Stomach (tissue), 9 donors: Measurements from ENCODE around the gene TBX15. TPM values are rescaled to one million over a fixed set of nuclear protein-coding genes. Genes with fewer than 3 reads are reported as not detected.

Experiments
- DNase-seq, 2 donors: peaks; one replicate each; pipeline versions ENCODE4 v3.0.0 to v3.0.0-alpha.2; 2013 to 2019
- H3K27ac ChIP-seq, 5 donors: fragments of 200-600 bp in 4 of 5; sonication (generic) in 4 of 5; one replicate each; pipeline ENCODE4 v1.5.1; 2013 to 2019; ENCODE audit warnings: mild to moderate bottlenecking in 1 of 5, moderate library complexity in 1 of 5
- H3K27me3 ChIP-seq, 3 donors: fragments of 200-600 bp; sonication (generic); one replicate each; pipeline ENCODE4 v1.5.1; 2017 to 2019; ENCODE audit warnings: mixed run types in 1 of 3
- H3K36me3 ChIP-seq, 4 donors: fragments of 200-600 bp; sonication (generic); 1 replicate in 3 of 4; 2 replicates in 1 of 4; pipeline ENCODE4 v1.5.1; 2016 to 2019
- H3K4me1 ChIP-seq, 4 donors: fragments of 200-600 bp; sonication (generic); one replicate each; pipeline ENCODE4 v1.5.1; 2016 to 2019
- H3K4me3 ChIP-seq, 4 donors: fragments of 200-600 bp; sonication (generic) in 3 of 4; one replicate each; pipeline ENCODE4 v1.5.1; 2016 to 2019; ENCODE audit warnings: mild to moderate bottlenecking in 1 of 4
- H3K9me3 ChIP-seq, 4 donors: fragments of 200-600 bp; sonication (generic); one replicate each; pipeline ENCODE4 v1.5.1; 2016 to 2019
- EP300 ChIP-seq: sonication (generic); formaldehyde crosslinking; IDR thresholded peaks from one replicate; pipeline ENCODE4 v1.6.1; 2017; ENCODE audit warnings: antibody characterized with exemption
- POLR2A ChIP-seq, 4 donors: fragments of 450-650 bp; IDR thresholded peaks; one replicate each; pipeline ENCODE4 v1.6.1; 2016; ENCODE audit warnings: antibody characterized with exemption in 4 of 4, control low read depth in 2 of 4, mild to moderate bottlenecking in 1 of 4, moderate library complexity in 1 of 4
- POLR2AphosphoS5 ChIP-seq, 3 donors: sonication (generic); formaldehyde crosslinking; IDR thresholded peaks; one replicate each; pipeline ENCODE4 v1.6.1; 2016; ENCODE audit warnings: antibody characterized with exemption in 3 of 3
- WGBS, 5 donors: extraction: QIAGEN DNeasy Blood & Tissue Kit in 3 of 5; methylation state at CpG; one replicate each; pipeline versions ENCODE4 v1.1.5 to v1.1.7; 2013 to 2018; 5-methylcytosine and 5-hydroxymethylcytosine counted together
- intact Hi-C: fragments of 100-400 bp; cut with DNase I; formaldehyde crosslinking; loops from one replicate; pipeline ENCODE4 v1.15.1; 2023; ENCODE audit warnings: low total_unique reads
- polyA plus RNA-seq, 3 donors: library from polyadenylated mRNA; stranded (reverse); fragments of 200-250 nt; gene quantifications; one replicate each; pipeline ENCODE4 v1.2.3, GENCODE V29; 2013
- total RNA-seq, 5 donors: library from RNA; depleted of rRNA; stranded (reverse); fragments of >200 nt; gene quantifications; one replicate each; pipeline versions ENCODE4 v1.1.0 to v1.2.3, GENCODE V29; 2014 to 2016
- TF ChIP-seq, protein P1 (sequence below), 7 experiments: fragments of 450-650 bp in 4 of 7; fragments of 200-600 bp in 3 of 7; sonication (generic) in 3 of 7; IDR thresholded peaks; one replicate each; pipeline ENCODE4 v1.5.1; 2016 to 2019; ENCODE audit warnings: antibody characterized with exemption in 7 of 7, control low read depth in 2 of 7, mild to moderate bottlenecking in 1 of 7
- donor health status: healthy with polysubstance abuse.
- donor health status: Bipolar disorder and iron deficiency.
- donor health status: healthy.

Gene TBX15
- total and polyA plus RNA-seq, 8 donors = 0.05 to 0.37 TPM; not detected in 6

DNA sequence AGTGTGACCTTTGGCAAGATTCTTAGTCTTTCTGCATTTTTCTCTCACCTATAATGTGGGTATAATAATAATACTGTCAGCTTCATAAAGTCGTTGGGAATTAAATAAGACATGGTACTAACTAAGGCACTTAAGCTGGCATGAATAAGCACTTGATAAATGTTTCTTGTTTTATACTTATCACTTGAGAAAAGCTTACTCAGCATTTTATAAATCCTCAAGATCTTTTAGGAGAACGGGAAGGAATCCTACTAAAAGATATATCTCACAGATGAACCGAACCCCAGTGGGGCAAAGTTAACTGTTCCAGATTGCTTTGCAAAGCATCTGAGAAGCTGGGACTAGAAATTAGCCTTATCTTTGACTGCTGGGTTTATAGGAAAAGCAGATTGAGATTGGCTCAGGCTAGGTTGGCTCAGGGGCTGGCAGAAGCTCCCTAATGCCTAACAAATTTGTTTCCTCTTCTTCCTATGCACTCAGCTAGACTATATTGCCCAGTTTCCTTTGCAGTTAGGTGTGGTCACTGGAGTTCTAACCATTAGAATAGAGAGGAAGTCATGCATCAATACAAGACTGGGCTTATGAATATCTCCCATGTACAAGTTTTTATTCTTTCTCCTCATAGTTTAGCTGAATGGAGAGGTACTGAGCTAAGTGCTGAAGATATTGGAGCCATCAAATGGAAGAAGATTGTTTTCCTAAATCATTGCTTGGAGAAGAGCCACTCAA, 110.3 kb downstream of the TBX15 start:
- Histone ChIP-seq H3K4me1 (no peaks in the 10 kb centered on the region), H3K27ac (no peak overlapping the region), H3K27me3 (no peaks in the 10 kb centered on the region), H3K36me3 (no peaks in the 10 kb centered on the region), H3K9me3 (no peaks in the 10 kb centered on the region), H3K4me3 (no peak overlapping the region)
- WGBS, 5 donors = 62 to 76% (median 71%) methylated on average over 3 of the region's 3 CpGs
- TF ChIP-seq, protein P1, sequence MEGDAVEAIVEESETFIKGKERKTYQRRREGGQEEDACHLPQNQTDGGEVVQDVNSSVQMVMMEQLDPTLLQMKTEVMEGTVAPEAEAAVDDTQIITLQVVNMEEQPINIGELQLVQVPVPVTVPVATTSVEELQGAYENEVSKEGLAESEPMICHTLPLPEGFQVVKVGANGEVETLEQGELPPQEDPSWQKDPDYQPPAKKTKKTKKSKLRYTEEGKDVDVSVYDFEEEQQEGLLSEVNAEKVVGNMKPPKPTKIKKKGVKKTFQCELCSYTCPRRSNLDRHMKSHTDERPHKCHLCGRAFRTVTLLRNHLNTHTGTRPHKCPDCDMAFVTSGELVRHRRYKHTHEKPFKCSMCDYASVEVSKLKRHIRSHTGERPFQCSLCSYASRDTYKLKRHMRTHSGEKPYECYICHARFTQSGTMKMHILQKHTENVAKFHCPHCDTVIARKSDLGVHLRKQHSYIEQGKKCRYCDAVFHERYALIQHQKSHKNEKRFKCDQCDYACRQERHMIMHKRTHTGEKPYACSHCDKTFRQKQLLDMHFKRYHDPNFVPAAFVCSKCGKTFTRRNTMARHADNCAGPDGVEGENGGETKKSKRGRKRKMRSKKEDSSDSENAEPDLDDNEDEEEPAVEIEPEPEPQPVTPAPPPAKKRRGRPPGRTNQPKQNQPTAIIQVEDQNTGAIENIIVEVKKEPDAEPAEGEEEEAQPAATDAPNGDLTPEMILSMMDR (IDR thresholded peaks at IDR 0.05) = no peak
- TF ChIP-seq EP300 (no peak), POLR2AphosphoS5 (IDR thresholded peaks at IDR 0.05) (no peak), POLR2A (IDR thresholded peaks at IDR 0.05) (no peak)
- intact Hi-C loops = no loop called here
- no peak for DNase-seq

DNA sequence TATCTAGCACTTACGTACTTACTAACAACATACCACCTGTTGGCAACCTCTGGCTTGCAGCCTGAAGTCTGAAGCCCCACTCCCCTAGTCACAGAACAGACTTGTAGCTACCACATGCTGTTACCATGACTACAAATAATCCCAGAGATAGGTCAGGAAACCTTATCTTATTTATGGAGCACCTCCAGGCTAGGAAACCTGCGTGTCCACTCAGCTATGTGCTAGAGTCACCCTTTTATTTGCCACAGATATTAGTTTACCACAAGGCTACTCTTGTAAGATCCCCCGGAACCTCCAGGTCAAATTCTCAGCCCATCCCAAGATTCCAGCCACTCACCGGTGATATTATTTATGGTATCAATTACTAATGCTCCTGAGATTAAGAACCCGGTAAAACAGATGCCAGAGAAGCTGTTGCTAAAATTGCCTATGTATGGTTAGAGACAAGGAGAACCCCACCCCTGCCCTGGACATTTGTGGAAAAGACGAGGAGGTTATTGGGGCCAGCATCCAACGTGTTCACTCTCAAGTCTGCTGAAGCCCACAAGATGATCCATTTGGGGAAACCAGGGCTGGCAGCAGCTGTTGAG, 116.5 kb downstream of the TBX15 start:
- H3K4me3 ChIP-seq = no peak overlapping the region
- no peaks in the 10 kb centered on the region for H3K4me1 ChIP-seq
- no peak overlapping the region for H3K27ac ChIP-seq
- H3K9me3 ChIP-seq = no peaks in the 10 kb centered on the region
- DNase-seq = no peak
- intact Hi-C loops = no loop called here
- TF ChIP-seq POLR2AphosphoS5 (IDR thresholded peaks at IDR 0.05) (no peak), EP300 (no peak), POLR2A (IDR thresholded peaks at IDR 0.05) (no peak)
- TF ChIP-seq, protein P1 (IDR thresholded peaks at IDR 0.05) = no peak
- H3K27me3 ChIP-seq = peaks cover 0 to 8% (median 0%) of the 10 kb centered on the region in 3 donors
- no peaks in the 10 kb centered on the region for H3K36me3 ChIP-seq
- 69 to 81% (median 71%) methylated on average over 7 of the region's 7 CpGs for WGBS, 5 donors

DNA sequence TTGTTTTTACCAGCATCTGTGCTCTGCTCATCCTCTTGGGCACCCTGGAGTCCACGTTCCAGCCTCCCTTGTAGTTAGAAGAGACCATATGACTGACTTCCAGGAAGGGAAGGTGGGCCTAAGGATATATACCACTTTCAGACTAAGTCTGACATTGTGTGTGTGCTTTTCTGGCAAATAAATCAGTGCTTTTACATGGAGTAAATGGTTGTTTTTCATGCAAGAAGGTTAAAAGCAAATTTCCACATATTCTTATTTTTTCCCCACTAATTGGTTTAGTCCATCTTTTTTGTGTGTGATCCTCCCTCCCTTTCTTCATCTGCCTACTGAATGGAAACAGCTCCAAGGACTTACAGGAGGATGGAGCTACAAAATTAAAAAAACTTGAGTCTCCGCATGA, 119.8 kb downstream of the TBX15 start:
- no peaks in the 10 kb centered on the region for H3K9me3 ChIP-seq
- H3K27me3 ChIP-seq = peaks cover 0 to 8% (median 0%) of the 10 kb centered on the region in 3 donors
- no peak for DNase-seq
- no peak for TF ChIP-seq EP300
- TF ChIP-seq POLR2AphosphoS5 (IDR thresholded peaks at IDR 0.05) = no peak
- TF ChIP-seq, protein P1 (IDR thresholded peaks at IDR 0.05) = no peak
- no peak for TF ChIP-seq POLR2A (IDR thresholded peaks at IDR 0.05)
- H3K36me3 ChIP-seq = no peaks in the 10 kb centered on the region
- WGBS, 5 donors = 68 to 91% (median 82%) methylated on average over 2 of the region's 2 CpGs
- intact Hi-C loops = no loop called here
- no peak overlapping the region for H3K27ac ChIP-seq
- no peak overlapping the region for H3K4me3 ChIP-seq
- H3K4me1 ChIP-seq = no peaks in the 10 kb centered on the region

DNA sequence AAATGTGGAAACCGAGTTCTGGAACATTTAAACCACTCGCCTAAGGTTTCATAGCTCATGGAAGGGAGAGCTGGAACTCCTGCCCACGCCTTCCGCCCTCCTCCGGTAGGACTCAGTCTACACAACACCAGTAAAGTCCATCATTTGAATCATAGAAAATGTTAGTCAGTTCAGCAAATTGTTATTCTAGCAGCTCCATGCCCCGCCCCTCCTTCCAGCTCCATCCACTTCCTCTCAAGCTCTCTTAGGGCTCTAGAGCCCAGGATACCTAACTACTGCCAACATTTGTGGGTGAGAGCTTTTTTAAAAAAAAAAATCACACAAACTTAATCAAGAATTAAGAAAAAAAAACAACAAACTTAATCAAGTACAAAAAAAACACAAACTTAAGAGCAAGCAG, 121.8 kb downstream of the TBX15 start:
- no peaks in the 10 kb centered on the region for H3K4me1 ChIP-seq
- WGBS, 5 donors = 77 to 83% (median 80%) methylated on average over 6 of the region's 6 CpGs
- intact Hi-C loops = no loop called here
- TF ChIP-seq, protein P1 (IDR thresholded peaks at IDR 0.05) = no peak
- no peak overlapping the region for H3K27ac ChIP-seq
- H3K36me3 ChIP-seq = no peaks in the 10 kb centered on the region
- H3K27me3 ChIP-seq = no peaks in the 10 kb centered on the region
- H3K4me3 ChIP-seq = no peak overlapping the region
- DNase-seq = no peak
- no peaks in the 10 kb centered on the region for H3K9me3 ChIP-seq
